HAP-1 (cell line): ENCODE results near the gene LYST.
A peak's percentile ranks its signal among the peaks of the same experiment; 100 is the strongest.
"Not testable (repeated sequence)": the region's sequence is repeated elsewhere in the genome, so short reads cannot be mapped to it uniquely, and the experiment has no call there.

Experiments
- DNase-seq, 2 experiments: peaks; one replicate each; pipeline ENCODE4 v3.0.0-alpha.2; 2016 to 2020; ENCODE audit warnings: low spot score in 2 of 2
- H3K27me3 ChIP-seq: fragments of 250-450 bp; sonication (Bioruptor Pico); 2 replicates; pipeline ENCODE4 v1.5.1; 2020; ENCODE audit warnings: low read depth, mild to moderate bottlenecking, moderate library complexity
- H3K36me3 ChIP-seq: fragments of 250-450 bp; sonication (Bioruptor Pico); replicated peaks from 2 replicates; pipeline ENCODE4 v1.5.1; 2020; ENCODE audit warnings: mild to moderate bottlenecking
- H3K4me1 ChIP-seq: fragments of 250-450 bp; sonication (Bioruptor Pico); 2 replicates; pipeline ENCODE4 v1.5.1; 2020; ENCODE audit warnings: mild to moderate bottlenecking
- H3K4me3 ChIP-seq: fragments of 250-450 bp; sonication (Bioruptor Pico); 2 replicates; pipeline ENCODE4 v1.5.1; 2020; ENCODE audit warnings: mild to moderate bottlenecking, moderate library complexity
- H3K9me3 ChIP-seq: fragments of 250-450 bp; sonication (Bioruptor Pico); 2 replicates; pipeline ENCODE4 v1.5.1; 2020; ENCODE audit warnings: mild to moderate bottlenecking, moderate library complexity
- in situ Hi-C: fragments of 300-500 bp; cut with MboI; formaldehyde crosslinking; loops from 3 replicates; pipeline ENCODE4 v1.14.3; 2020; ENCODE audit warnings: low sequenced_read_pairs, inconsistent platforms, mixed read lengths

The LYST gene

DNA sequence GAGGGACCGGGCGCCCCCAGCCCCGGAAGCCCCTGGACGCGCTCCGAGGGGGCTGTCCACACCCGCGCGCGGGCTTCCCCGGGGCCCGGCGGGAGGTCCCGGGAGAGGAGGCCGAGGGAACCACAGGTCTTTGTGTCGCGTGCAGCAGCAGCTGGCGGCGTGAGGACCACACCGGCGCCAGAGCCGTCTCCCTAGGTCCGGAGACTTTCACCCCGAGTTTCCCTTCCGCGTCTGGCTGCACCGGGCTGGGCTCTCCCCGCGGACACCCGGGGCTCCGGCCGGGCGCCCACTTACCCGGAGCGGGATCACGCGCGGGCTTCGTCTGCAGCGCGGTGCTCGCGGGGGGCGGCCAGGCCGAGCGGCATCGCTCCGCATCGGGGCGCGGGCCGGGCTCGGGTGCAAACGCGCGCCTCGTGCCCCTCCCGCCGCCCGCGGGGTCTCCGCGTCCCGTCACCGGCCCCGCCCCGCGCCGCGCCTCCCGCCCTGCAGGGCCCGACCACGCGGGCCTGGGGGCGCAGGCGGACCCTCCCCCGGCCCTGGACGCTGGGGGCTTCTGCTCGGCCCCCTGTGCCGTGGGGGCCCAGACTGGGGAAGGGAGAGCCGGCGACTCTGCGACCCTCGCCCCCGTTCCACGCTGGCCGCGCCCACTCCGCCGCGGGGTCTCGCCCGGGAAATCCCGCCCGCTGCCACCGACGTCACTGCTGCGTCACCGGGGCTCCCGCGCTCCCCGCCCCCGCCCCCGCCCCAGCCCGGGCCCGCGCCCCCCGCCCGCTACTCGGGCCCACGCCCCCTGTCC lies 217.1 kb downstream of the LYST start, which contains the start of gene GNG4:
Gene GNG4 (minus strand): TSS at position 417 of the 796 bp plus-strand sequence. CDS start 65,946 bp downstream, outside the sequence.
- peaks cover 10% of the 10 kb centered on the region; the same call in 1 of the 2 replicates for H3K4me1 ChIP-seq
- H3K9me3 ChIP-seq: no peaks in the 10 kb centered on the region
- H3K4me3 ChIP-seq: peak within 1 kb of the TSS; percentile 51
- H3K27me3 ChIP-seq: no peaks in the 10 kb centered on the region
- in situ Hi-C loops: no loop called here
- no peaks in the 10 kb centered on the region for H3K36me3 ChIP-seq
- peak; percentile 43 to 75 for DNase-seq

DNA sequence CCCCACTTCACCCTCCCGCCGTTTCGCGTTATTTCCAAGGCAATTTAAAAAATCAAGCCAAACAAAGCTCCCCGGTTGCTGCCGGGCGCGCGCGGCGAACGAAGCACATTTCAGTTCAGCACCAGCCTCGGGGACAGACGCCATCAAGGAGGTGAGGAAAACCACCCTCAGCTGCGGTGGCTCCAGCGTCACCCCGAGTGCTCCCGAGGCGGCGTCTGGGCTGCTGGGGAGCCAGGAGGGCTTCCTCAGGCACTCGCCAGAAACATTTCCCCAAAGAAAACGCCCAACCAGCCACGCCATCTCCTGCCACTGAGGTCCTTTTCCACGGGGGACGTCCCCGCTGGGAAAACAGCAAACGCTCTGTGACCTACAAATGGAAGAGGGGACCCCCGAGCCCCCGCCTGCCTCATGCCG lies 217.7 kb downstream of the LYST start:
- Histone ChIP-seq H3K4me3 (peak overlapping the region; percentile 51), H3K9me3 (no peaks in the 10 kb centered on the region), H3K27me3 (no peaks in the 10 kb centered on the region), H3K36me3 (no peaks in the 10 kb centered on the region), H3K4me1 (peaks cover 10% of the 10 kb centered on the region; the same call in 1 of the 2 replicates)
- in situ Hi-C loops: no loop called here
- peak; percentile 60 to 78 for DNase-seq

DNA sequence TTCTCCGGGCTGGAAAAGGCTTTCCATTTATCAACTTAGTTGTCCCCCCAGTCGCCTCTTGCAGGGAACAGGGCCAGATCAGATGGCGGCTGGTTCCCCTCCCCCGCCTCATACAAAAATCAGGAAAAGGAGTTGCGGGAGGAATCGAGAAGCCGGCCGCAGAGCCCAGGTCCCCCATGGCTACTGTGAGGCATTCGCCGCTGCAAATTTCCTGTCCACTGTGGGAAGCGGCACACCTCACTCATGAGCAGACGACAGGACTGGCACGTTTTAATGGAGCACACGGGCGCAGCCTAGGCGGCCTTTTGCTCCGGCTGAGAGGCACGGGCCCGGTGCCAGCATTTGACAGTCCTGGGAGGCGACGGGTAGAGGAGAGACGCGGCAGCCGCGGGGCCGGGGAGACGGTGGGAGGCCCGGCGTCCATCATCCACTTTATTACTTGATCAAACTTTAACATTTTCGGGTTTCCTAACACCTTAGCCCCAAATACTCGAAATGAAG lies 218.2 kb downstream of the LYST start:
- H3K27me3 ChIP-seq: no peaks in the 10 kb centered on the region
- H3K4me1 ChIP-seq: peaks cover 15% of the 10 kb centered on the region
- in situ Hi-C loops: no loop called here
- H3K9me3 ChIP-seq: no peaks in the 10 kb centered on the region
- peak overlapping the region; percentile 51 for H3K4me3 ChIP-seq
- H3K36me3 ChIP-seq: no peaks in the 10 kb centered on the region
- DNase-seq: peak; percentile 29 to 75

DNA sequence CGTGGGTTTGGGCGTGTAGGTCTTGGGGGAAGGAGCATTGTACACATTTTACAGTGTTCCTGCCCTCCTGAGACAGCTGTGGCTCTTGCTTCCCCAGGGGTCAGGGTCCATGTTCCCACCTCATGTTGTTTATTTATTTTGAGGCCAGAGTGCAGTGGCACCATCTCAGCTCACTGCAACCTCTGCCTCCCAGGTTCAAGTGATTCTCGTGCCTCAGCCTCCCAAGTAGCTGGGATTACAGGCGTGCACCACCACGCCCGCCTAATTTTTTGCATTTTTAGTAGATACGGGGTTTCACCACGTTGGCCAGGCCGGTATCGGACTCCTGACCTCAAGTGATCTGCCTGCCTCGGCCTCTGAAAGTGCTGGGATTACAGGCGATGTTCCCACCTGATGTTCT lies 219.2 kb downstream of the LYST start:
- in situ Hi-C loops, H3K36me3 ChIP-seq, H3K9me3 ChIP-seq, H3K27me3 ChIP-seq, DNase-seq, H3K4me3 ChIP-seq: not testable (repeated sequence)
- peaks cover 23% of the 10 kb centered on the region for H3K4me1 ChIP-seq

DNA sequence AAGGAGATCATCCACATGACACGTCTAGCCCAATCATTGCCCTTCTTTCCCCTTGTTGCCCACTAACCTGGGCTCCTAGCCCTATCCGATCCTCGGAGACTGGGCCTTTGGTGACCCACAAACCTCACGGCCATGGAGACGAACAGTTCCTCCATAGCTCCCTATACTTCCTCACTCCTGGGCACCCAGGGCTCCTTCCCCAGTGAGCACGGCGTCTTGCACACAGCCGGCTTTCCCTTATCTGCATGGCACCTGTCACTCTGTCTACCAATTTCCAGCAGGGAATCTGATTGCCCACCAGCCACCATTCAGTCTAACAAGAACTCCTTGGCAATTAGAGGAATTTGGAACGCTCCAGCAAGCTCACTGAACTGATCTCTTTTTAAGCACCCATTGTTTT lies 220.2 kb downstream of the LYST start:
- no peaks in the 10 kb centered on the region for H3K36me3 ChIP-seq
- DNase-seq: no peak
- H3K4me1 ChIP-seq: peaks cover 29% of the 10 kb centered on the region
- in situ Hi-C loops: no loop called here
- no peak overlapping the region for H3K4me3 ChIP-seq
- no peaks in the 10 kb centered on the region for H3K27me3 ChIP-seq
- no peaks in the 10 kb centered on the region for H3K9me3 ChIP-seq

DNA sequence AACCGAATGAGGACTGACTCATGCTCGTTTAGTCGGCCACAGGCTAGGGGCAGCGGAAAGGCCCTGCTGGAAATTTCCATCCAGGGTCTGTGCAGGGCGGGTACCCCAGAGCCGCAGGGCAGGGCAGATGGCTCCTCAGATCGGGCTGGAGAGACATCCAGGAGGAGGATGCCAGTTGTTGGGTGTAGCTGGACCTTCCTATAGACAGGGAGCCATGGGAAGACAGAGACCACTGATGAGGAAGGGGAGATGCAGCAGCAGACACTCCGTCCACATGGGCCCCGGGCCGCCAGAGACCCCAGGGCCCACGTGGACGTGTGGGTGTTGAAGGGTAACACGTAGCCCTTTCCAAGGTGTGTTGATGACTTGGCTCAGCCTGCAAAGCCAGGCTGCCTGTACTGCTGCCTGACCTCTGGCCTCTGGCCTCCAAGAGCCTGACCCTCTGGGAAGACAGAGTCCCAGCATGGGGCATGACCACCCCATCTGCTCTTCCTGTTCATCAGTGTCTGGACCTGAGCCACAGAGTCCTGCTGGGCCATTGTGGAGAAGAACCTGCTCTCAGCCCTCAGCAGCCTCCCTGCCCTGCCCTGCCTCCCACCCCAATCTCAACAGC lies 221.9 kb downstream of the LYST start:
- in situ Hi-C loops: no loop called here
- DNase-seq: no peak

DNA sequence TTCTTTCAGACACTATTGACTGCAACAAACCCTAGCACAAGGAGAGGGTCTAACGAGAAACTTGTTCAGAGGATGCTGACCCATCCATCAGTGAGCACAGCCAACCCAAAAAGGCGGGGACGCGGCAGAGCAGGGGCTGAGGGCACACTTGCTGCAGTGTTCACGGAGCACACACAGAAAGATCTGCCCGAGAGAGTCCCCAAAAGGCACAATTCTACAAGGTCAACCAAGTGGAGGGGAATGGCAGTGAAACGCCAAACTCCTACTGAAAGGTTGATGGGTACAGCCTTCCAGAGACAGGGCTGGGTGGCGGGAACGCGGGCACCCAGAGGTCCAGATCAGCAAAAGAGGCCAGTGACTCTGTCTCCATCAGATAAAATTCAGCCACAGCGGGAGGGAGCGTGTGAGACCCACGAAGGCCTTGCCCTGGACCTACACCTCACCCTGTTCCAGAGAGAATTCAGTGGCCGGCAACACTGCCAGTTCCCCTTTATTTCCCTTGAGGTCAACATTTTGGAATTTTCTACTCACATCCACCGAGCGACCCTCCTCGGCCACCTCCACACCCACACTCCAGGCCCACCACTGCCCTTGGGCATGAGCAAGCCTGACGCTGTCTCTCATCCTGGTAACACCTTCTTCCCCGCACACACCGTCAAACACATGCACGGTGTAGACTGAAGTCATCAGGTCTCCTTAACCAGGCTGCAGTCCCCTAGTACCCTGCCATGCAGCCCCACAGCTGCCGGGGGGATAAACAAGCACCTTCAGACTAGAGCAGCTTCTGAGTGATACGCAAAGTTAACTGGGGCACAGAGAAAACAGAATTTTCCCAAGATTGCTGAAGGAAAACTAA lies 222.6 kb downstream of the LYST start:
- no peak for DNase-seq
- H3K9me3 ChIP-seq: no peaks in the 10 kb centered on the region
- in situ Hi-C loops: no loop called here
- H3K4me3 ChIP-seq: no peak overlapping the region
- peaks cover 29% of the 10 kb centered on the region for H3K4me1 ChIP-seq
- no peaks in the 10 kb centered on the region for H3K27me3 ChIP-seq
- no peaks in the 10 kb centered on the region for H3K36me3 ChIP-seq

More for the DNA sequence above, 221.9 kb downstream of the LYST start:
- Histone ChIP-seq H3K9me3 (no peaks in the 10 kb centered on the region), H3K4me3 (no peak overlapping the region), H3K27me3 (no peaks in the 10 kb centered on the region), H3K4me1 (peaks cover 29% of the 10 kb centered on the region), H3K36me3 (no peaks in the 10 kb centered on the region)

DNA sequence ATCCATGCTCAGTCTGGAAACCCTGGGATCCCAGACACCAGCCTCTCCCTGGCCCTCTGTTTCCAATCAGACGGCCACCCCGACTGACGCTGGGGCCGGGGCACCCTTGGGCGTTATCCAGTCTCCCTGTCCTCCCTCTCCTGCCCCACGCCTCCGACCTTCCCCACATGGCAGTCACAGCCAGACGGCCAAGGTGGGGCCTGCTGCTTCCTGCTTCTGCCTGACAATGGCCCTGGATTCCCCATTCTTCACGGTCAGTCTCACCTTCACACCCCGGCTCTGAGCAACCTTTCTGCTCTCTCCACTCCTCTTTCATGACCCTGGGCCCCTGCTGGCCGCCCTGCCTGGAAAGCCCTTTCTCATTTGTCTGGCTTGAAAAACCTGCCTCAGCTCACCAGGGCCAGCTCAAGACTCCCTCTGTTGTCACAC lies 223.7 kb downstream of the LYST start:
- H3K4me3 ChIP-seq: no peak overlapping the region
- peak in 1 of 2 experiments; percentile 21 for DNase-seq
- H3K27me3 ChIP-seq: no peaks in the 10 kb centered on the region
- H3K9me3 ChIP-seq: no peaks in the 10 kb centered on the region
- H3K36me3 ChIP-seq: no peaks in the 10 kb centered on the region
- in situ Hi-C loops: no loop called here
- peaks cover 25% of the 10 kb centered on the region for H3K4me1 ChIP-seq

DNA sequence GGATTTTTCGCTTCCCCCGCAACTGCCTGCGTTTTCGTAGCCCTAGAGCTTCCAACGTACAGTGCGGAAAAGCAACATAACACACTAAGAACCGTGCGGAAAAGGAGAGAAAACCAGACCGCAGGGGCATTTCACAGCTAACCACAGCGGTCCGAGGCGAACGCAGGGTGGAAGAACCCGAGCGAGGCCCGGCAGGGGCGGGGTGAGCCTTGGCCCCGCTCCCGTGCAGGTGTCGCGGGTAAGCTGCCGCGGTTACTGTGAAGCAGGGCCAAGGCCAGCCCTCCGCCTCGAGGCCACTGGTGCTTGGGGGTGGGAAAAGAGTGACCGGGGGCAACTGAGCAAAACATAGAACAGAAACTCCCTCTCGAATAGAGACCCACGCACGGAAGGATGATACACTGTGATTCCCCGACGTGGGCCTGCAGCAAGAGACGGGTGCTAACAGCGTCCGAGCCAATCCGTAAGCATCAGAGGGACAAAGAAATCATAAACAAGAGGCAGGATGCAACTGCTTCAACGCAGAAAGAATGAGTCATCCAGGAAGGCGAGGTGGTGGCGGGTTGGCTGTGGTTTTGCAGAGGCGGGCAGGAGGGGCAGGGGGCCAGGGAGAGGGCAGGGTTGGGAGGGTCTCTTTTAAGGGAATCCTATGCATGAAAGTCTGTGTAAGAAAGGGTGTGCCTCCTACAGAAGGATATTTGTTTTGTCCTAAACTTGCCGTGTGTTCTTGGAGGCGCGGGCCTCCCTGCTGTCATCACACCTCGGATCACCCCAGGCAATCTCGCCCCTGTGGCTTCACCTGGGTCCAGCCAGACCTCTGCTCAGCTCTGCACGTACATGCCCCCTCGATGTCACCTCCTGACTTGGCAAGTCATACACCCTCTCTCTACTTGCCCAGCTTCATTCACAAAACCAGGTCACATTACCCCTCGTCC lies 224.4 kb downstream of the LYST start:
- Histone ChIP-seq H3K4me3 (no peak overlapping the region), H3K9me3 (no peaks in the 10 kb centered on the region), H3K27me3 (no peaks in the 10 kb centered on the region), H3K4me1 (peaks cover 21% of the 10 kb centered on the region), H3K36me3 (no peaks in the 10 kb centered on the region)
- DNase-seq: peak in 1 of 2 experiments; percentile 43
- in situ Hi-C loops: no loop called here

DNA sequence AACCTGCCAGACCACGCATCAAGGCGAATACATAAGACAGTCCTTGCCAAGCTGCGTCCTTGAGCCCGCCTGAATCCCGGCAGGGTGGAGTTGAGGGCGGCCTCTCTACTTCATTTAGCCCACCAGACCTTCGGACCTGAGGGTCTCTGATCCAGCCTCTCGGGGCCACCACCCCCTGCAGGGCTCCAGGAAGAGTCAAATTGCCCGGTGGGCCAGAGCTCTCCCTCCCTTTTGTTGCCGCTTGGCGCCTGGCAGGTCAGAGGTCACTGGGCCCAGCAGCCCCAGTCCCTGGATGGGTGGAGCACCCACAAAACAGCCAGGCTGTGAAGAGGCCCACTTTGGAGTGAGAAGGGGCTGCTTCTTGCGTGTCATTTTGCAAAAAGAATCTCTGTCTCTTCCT lies 226.1 kb downstream of the LYST start:
- in situ Hi-C loops: no loop called here
- Histone ChIP-seq H3K9me3 (no peaks in the 10 kb centered on the region), H3K4me3 (no peak overlapping the region), H3K4me1 (peaks cover 19% of the 10 kb centered on the region), H3K36me3 (no peaks in the 10 kb centered on the region), H3K27me3 (no peaks in the 10 kb centered on the region)
- DNase-seq: no peak

DNA sequence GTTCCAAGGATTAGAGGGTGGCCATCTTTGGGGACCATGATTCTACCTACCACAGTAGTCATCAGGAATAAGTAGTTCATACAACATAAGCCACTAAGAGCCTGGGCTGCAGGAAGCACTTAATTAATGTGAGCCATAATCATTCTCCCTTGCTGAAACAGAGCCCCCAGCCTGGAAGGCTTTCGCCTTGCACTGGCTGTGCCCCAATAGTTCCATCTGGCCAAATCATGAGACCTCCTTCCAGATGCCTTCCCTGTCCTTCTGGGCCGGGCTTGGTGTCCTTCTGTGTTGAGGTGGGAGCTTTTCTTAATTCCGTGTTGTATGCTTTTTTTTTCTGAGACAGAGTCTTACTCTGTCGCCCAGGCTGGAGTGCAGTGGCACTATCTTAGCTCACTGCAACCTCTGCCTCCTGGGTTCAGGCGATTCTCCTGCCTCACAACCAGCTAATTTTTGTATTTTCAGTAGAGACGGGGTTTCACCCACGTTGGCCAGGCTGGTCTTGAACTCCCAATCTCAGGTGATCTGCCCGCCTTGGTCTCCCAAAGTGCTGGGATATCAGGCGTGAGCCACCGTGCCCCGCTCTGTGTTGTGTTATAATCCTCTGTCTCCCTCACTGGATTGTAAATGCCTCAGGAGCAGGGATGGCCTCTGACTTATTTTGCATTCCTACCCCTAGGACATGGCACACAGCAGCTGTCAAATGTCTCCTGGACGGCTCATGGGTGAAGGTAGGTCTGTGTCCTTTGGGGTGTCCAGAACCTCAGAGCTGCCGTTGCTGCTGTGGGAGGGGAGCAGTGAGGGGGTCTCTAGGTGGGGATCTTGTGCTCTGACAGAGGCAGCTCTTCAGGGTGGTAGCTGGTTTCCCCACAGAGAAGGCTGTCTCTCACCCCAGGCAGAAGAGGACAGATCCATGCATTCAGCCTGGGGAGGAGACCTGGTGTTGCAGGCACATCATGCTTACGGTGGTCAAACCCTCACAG lies 227.2 kb downstream of the LYST start:
- H3K27me3 ChIP-seq: no peaks in the 10 kb centered on the region
- DNase-seq: no peak
- H3K9me3 ChIP-seq: no peaks in the 10 kb centered on the region
- in situ Hi-C loops: no loop called here
- peaks cover 19% of the 10 kb centered on the region for H3K4me1 ChIP-seq
- H3K4me3 ChIP-seq: no peak overlapping the region
- H3K36me3 ChIP-seq: no peaks in the 10 kb centered on the region

DNA sequence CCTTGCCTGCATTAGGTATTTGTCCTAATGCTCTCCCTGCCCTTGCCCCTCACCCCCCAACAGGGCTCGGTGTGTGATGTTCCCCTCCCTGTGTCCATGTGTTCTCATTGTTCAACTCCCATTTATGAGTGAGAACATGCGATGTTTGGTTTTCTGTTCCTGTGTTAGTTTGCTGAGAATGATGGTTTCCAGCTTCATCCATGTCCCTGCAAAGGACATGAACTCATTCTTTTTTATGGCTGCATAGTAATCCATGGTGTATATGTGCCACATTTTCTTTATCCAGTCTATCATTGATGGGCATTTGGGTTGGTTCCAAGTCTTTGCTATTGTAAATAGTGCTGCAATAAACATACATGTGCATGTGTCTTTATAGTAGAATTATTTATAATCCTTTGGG lies 228.1 kb downstream of the LYST start:
- DNase-seq, H3K9me3 ChIP-seq, in situ Hi-C loops, H3K27me3 ChIP-seq, H3K36me3 ChIP-seq, H3K4me3 ChIP-seq: not testable (repeated sequence)
- H3K4me1 ChIP-seq: peaks cover 23% of the 10 kb centered on the region
